PC-9 (cell line): ENCODE data around the gene NEK4. TPM values are rescaled to one million over a fixed set of nuclear protein-coding genes. Genes with fewer than 3 reads are reported as not detected.

ENCODE experiments used
- BruUV-seq: library from RNA; stranded (reverse); fragments of 400-500 nt; replicated peaks from 2 replicates; lab custom pipeline; 2021; lab: Mats Ljungman, UMichigan
- CTCF ChIA-PET: fragments of 300-600 bp; sonication (Branson Sonifier 250); formaldehyde crosslinking; loops from one replicate; lab custom pipeline; 2022; ENCODE audit warnings: antibody characterized with exemption; lab: Charles Lee
- POLR2A ChIA-PET: fragments of 300-600 bp; sonication (Branson Sonifier 250); formaldehyde crosslinking; loops from one replicate; lab custom pipeline; 2022; ENCODE audit warnings: antibody characterized with exemption; ENCODE audit not compliant: unreplicated experiment; lab: Charles Lee
- DNase-seq, 2 experiments: peaks; one replicate each; pipeline versions ENCODE4 v3.0.0 to v3.0.0-alpha.2; 2015 to 2022; ENCODE audit warnings: mixed read lengths in 1 of 2
- H2AFZ ChIP-seq: fragments of 200-600 bp; sonication (generic); 2 replicates; pipeline ENCODE4 v1.8.1; 2017; ENCODE audit warnings: antibody characterized with exemption
- H3F3A ChIP-seq: fragments of 200-600 bp; sonication (generic); 2 replicates; pipeline ENCODE4 v1.8.1; 2017; ENCODE audit warnings: antibody characterized with exemption, mild to moderate bottlenecking, low read depth; ENCODE audit not compliant: insufficient read depth
- H3K27ac ChIP-seq: fragments of 200-600 bp; sonication (generic); 2 replicates; pipeline ENCODE4 v1.6.1; 2016; ENCODE audit warnings: mixed run types
- H3K27me3 ChIP-seq: fragments of 200-600 bp; sonication (generic); 2 replicates; pipeline ENCODE4 v1.6.1; 2016; ENCODE audit warnings: low read depth, mixed run types; ENCODE audit not compliant: insufficient read depth
- H3K36me3 ChIP-seq: fragments of 200-600 bp; sonication (generic); 2 replicates; pipeline ENCODE4 v1.6.1; 2016; ENCODE audit warnings: low read depth, mixed run types
- H3K4me1 ChIP-seq: fragments of 200-600 bp; sonication (generic); replicated peaks from 2 replicates; pipeline ENCODE4 v1.6.1; 2016; ENCODE audit warnings: mixed run types; ENCODE audit not compliant: insufficient read depth
- H3K4me2 ChIP-seq: fragments of 200-600 bp; sonication (generic); 2 replicates; pipeline ENCODE4 v1.6.1; 2017; ENCODE audit warnings: mixed run types
- H3K4me3 ChIP-seq: fragments of 200-600 bp; sonication (generic); 2 replicates; pipeline ENCODE4 v1.6.1; 2016; ENCODE audit warnings: mixed run types
- H3K79me2 ChIP-seq: fragments of 200-600 bp; sonication (generic); 2 replicates; pipeline ENCODE4 v1.6.1; 2017; ENCODE audit warnings: low read depth, mixed run types
- H3K9me2 ChIP-seq: fragments of 200-600 bp; sonication (generic); 2 replicates; pipeline ENCODE4 v1.8.1; 2017; ENCODE audit warnings: mild to moderate bottlenecking; ENCODE audit not compliant: insufficient read depth
- H3K9me3 ChIP-seq: fragments of 200-600 bp; sonication (generic); 2 replicates; pipeline ENCODE4 v1.8.1; 2016; ENCODE audit warnings: low read depth; ENCODE audit not compliant: insufficient read depth
- H4K20me1 ChIP-seq: fragments of 200-600 bp; sonication (generic); 2 replicates; pipeline ENCODE4 v1.8.1; 2017; ENCODE audit not compliant: insufficient read depth
- CTCF ChIP-seq: fragments of 200-600 bp; sonication (generic); conservative IDR thresholded peaks from 2 replicates; pipeline ENCODE4 v1.6.1; 2017; ENCODE audit warnings: mixed run types, antibody characterized with exemption, mild to moderate bottlenecking, moderate library complexity
- EZH2 ChIP-seq: fragments of 200-600 bp; sonication (generic); IDR thresholded peaks from 2 replicates; pipeline ENCODE4 v1.8.0; 2017; ENCODE audit warnings: antibody characterized with exemption, low read depth
- intact Hi-C: fragments of 100-400 bp; cut with micrococcal nuclease; formaldehyde crosslinking; loops from one replicate; pipeline ENCODE4 v1.10.0; 2022; ENCODE audit not compliant: unreplicated experiment
- total RNA-seq: library from RNA; stranded (reverse); gene quantifications from 2 replicates; pipeline ENCODE4 v1.2.3, GENCODE V29; 2021

NEK4 gene
- total RNA-seq, 1 experiment from 2014 or later: 36.5 TPM

GRCh38 chr3:52697632-52697965, 73.1 kb downstream of the NEK4 start:
- H3K27ac ChIP-seq: no peak overlapping the region
- 0 out of 2 replicates have a peak, but pooled peaks cover 7% of the 10 kb centered on the region for H3K79me2 ChIP-seq
- H3K36me3 ChIP-seq: peaks cover 31% of the 10 kb centered on the region
- no peak for TF ChIP-seq EZH2
- H3K4me2 ChIP-seq: no peak overlapping the region
- H3K27me3 ChIP-seq: no peaks in the 10 kb centered on the region
- POLR2A ChIA-PET: no interaction called here
- no peak overlapping the region for H3K4me3 ChIP-seq
- intact Hi-C loops: no loop called here
- no peak overlapping the region for H2AFZ ChIP-seq
- no peak for DNase-seq
- H4K20me1 ChIP-seq: peaks cover 30% of the 10 kb centered on the region
- CTCF ChIA-PET: no interaction called here
- peaks cover 65% of the 10 kb centered on the region for H3F3A ChIP-seq
- BruUV-seq: no TSS peak
- no peaks in the 10 kb centered on the region for H3K9me3 ChIP-seq
- H3K4me1 ChIP-seq: no peaks in the 10 kb centered on the region
- H3K9me2 ChIP-seq: no peaks in the 10 kb centered on the region

- no peak for DNase-seq
- no peaks in the 10 kb centered on the region for H3K9me3 ChIP-seq
- no peaks in the 10 kb centered on the region for H3K4me1 ChIP-seq
- H3K4me3 ChIP-seq: no peak overlapping the region
- peaks cover 34% of the 10 kb centered on the region for H3K36me3 ChIP-seq
- intact Hi-C loops: no loop called here
- no peaks in the 10 kb centered on the region for H3K9me2 ChIP-seq
- ChIA-PET CTCF (no interaction called here), POLR2A (no interaction called here)
- H4K20me1 ChIP-seq: peaks cover 32% of the 10 kb centered on the region
- no TSS peak for BruUV-seq
- 0 out of 2 replicates have a peak, but pooled peaks cover 5% of the 10 kb centered on the region for H3K79me2 ChIP-seq
- H3K27me3 ChIP-seq: no peaks in the 10 kb centered on the region
- H2AFZ ChIP-seq: no peak overlapping the region
- no peak overlapping the region for H3K27ac ChIP-seq
- no peak for TF ChIP-seq EZH2
- no peak for TF ChIP-seq CTCF
- peaks cover 69% of the 10 kb centered on the region for H3F3A ChIP-seq
- no peak overlapping the region for H3K4me2 ChIP-seq
Measured at GRCh38 chr3:52696830-52697631, 73.7 kb downstream of the NEK4 start.

DNA sequence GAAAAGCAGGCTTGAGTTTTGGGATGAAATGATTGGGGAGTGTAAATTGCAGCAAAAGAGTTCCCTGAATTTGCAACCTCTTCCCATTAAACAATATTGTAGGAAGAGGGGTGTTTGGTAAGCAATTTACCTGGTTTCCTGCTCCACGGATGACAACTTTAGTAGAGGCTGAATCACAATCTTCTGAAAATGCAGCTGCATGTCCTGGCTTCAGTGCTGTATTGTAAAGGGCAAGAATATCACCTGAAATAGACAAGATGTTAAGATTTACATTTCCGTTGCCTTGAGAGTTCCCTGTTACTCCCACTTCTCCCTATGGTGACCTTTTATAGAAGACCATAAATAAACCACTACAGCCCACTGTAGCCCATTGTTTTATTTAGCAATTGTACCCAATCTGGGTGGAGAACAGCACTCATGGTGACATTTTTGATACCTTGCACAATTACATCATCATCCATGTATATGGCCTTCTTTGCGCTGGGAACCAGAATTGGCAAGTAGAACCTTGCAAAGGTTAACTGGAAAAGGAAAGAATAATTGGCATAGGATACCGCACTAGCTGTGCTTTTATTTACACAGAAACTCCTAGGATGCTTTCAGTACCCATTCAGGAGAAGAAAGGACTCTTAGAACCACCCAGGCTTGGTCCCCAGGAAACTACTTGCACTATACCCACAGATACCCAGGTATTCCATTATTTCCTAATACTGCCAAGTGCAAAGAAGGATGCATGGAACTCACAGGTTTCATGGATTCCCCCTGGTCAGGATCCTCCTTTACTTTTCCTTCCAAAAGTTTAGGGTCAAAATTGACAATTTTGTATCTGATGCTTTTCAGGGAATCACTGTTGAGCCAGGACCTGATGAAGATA, 74.7 kb downstream of the NEK4 start:
- no peaks in the 10 kb centered on the region for H3K9me3 ChIP-seq
- H3K9me2 ChIP-seq: no peaks in the 10 kb centered on the region
- H2AFZ ChIP-seq: no peak overlapping the region
- ChIA-PET CTCF (no interaction called here), POLR2A (interaction anchor here (0.6 to 0.7 kb wide), 2 partner anchors 10 to 132 kb away, joined by 3 to 8 read pairs; partner anchors contain the start of genes GNL3 and PBRM1)
- no peak overlapping the region for H3K4me2 ChIP-seq
- H4K20me1 ChIP-seq: peaks cover 32% of the 10 kb centered on the region
- 0 out of 2 replicates have a peak, but pooled peaks cover 5% of the 10 kb centered on the region for H3K79me2 ChIP-seq
- intact Hi-C loops: no loop called here
- H3K4me3 ChIP-seq: no peak overlapping the region
- H3K27ac ChIP-seq: no peak overlapping the region
- TF ChIP-seq CTCF (no peak), EZH2 (no peak)
- no TSS peak for BruUV-seq
- H3K4me1 ChIP-seq: no peaks in the 10 kb centered on the region
- no peak for DNase-seq
- peaks cover 38% of the 10 kb centered on the region for H3K36me3 ChIP-seq
- no peaks in the 10 kb centered on the region for H3K27me3 ChIP-seq
- H3F3A ChIP-seq: peaks cover 74% of the 10 kb centered on the region
